Activated CD4-positive, CD25-positive, alpha-beta regulatory T cell (primary cell): Measurements from ENCODE around the gene CCDC68.
"Not testable (repeated sequence)": the region's sequence is repeated elsewhere in the genome, so short reads cannot be mapped to it uniquely, and the experiment has no call there.

Experiments used
- DNase-seq, 4 experiments: peaks; one replicate each; lab custom pipeline; 2025; lab: John Stamatoyannopoulos, UW

CCDC68 gene

GRCh38 chr18:54958704-54959625, at the start of gene CCDC68:
TSS of gene CCDC68 (minus strand) at chr18:54959461. CDS start at chr18:54942791, 16,670 bp downstream.
- no peak for DNase-seq

- DNase-seq: no peak
These were observed 48.3 kb upstream of the CCDC68 start for GRCh38 chr18:55007602-55008001.

- DNase-seq: no peak
These were observed 44.4 kb upstream of the CCDC68 start for GRCh38 chr18:55003695-55004094.

DNA sequence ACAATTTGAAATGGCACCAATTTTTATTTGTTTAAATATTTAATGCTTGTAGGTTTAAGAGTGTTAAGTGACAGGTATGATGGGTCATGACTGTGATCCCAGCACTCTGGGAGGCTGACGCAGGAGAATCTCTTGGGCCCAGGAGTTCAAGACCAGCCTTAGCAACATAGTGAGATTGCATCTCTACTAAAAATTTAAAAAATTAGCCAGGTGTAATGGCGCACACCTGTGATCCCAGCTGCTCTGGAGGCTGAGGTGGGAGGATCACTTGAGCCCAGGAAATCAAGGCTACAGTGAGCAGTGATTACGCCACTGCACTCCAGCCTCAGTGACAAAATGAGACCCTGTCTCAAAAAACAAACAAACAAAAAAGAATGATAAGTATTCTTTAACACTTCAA, 43.0 kb upstream of the CCDC68 start:
- DNase-seq: no peak

GRCh38 chr18:55001394-55002024, 42.2 kb upstream of the CCDC68 start:
- DNase-seq: no peak

- DNase-seq: no peak
These were observed 41.3 kb upstream of the CCDC68 start for GRCh38 chr18:55000529-55000928.

DNA sequence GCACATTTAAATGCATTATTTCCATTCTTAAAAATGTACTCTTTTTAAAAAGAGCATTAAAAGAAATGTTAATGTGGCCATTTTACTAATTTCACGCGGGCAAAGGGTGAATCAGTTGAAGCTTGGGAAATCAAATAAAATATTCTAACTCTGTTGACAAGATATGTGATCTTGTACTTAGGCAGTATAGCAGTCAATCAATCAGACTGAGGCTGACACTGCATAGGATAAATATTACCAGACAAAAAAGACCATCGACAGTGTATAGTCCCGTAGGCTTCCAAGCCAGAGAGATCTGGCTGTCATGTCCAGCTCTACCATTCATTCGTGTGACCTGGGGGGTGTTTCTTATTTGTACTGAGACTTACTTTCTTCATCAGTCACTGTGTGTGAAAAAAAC, 39.8 kb upstream of the CCDC68 start:
- DNase-seq: no peak

- DNase-seq: no peak
These were observed 36.3 kb upstream of the CCDC68 start for GRCh38 chr18:54995421-54996143.

DNA sequence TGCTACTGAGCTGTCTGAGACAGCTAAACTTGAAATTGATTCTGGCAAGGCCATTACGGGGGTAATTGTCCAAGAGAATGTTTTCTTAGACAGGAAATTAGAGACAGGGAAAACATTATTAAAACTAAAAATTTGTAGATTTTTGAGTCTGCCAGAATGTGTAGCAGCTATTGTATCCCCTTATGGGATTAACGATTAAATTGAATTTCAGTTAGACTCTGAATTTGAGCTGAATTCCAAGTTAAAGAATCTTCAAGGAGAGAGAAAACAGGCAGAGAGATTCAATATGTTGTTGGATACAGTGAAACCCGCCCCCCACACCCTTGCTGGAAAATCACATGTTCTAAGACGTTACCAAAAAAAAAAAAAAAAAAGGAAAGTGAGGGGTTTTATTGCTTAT, 32.7 kb upstream of the CCDC68 start:
- DNase-seq: no peak

- DNase-seq: no peak
These were observed 25.6 kb upstream of the CCDC68 start for GRCh38 chr18:54984908-54985307.

DNA sequence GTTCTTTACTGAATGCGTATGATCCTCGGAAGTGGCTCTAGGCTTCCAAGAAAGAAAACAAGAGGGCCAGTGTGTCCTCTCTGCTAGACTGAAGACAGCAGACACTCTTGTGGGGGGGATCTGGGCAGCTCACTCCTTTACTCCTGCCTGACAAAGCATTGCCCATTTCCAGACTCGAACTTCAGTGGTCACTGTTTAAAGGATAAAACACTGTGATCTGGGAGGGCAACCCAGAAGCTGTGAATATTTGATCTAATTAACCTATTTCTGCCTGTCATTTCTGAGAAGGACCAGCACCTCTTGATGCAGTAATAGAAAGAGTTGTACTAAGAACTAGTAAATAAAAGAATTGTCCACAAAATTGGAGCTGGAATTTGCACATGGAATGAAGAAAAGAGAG, 24.5 kb upstream of the CCDC68 start:
- no peak for DNase-seq

GRCh38 chr18:54983041-54983686, 23.9 kb upstream of the CCDC68 start:
- no peak for DNase-seq

DNA sequence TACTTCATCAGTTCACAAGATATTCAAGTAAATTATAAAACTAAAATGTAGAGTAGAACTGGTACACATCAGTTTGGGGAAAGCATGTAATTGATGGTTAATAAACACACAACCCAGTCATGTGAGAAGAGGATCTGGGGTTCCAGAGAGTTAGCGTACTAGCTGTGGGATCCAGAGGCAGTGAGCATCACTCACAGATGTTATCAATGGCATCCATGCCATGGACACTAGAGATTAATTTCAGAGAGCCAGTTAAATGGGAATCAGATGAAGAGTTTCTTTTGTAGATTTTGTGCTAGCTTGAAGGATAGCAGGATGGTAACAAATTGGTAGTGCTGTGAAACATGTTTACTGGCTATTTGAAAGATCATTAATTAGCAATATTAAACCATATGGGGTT, 21.8 kb upstream of the CCDC68 start:
- no peak for DNase-seq

GRCh38 chr18:54975598-54975997, 16.3 kb upstream of the CCDC68 start:
- DNase-seq: no peak

DNA sequence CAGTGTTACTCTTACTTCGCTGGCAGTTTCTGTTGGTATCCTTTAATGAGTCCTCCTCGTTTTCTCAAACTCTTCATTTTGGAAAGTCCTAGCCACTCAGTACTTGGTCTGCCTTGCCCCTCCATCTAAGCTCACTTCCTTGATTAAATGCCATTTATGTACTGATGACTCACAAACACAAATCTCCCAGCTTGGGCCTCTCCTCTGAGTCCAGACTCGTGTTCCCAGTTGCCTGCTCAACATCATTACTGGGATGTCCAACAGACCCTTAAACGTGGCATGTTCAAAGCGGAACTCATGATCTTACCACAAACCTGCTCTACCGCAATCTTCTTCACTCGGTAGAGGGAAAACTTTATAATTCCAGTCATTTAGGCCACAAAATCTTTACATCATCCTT, 13.8 kb upstream of the CCDC68 start:
- no peak for DNase-seq

- no peak for DNase-seq
These were observed 9.5 kb upstream of the CCDC68 start for GRCh38 chr18:54968807-54969206.

DNA sequence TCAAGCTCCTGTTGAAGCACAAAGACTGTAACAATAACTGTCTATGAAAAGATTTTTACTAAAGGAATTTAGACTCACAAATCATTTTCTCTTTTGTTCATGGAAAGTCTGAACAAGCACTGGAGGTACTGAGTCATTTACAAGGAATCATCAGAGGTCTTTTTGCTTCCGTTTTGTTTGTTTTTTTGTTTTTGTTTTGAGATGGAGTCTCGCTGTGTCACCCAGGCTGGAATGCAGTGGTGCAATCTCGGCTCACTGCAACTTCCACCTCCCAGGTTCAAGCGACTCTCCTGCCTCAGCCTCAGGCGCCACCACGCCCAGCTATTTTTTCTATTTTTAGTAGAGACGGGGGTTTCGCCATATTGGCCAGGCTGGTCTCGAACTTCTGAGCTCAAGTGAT, 9.0 kb upstream of the CCDC68 start:
- DNase-seq: not testable (repeated sequence)

DNA sequence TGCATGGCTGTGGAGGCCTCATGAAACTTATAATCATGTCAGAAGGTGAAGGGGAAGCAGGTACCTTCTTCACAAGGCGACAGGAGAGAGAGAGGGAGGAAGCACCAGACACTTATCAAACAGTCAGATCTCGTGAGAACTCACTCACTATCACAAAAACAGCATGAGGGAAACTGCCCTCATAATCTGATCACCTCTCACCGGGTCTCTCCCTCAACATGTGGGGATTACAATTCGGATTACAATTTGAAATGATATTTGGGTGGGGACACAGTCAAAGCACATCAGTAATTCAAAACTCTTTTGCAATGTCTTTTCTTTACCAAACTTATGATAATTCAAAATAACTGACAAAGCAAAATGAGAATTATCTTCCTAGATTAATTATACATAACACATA, 8.5 kb upstream of the CCDC68 start:
- DNase-seq: no peak

DNA sequence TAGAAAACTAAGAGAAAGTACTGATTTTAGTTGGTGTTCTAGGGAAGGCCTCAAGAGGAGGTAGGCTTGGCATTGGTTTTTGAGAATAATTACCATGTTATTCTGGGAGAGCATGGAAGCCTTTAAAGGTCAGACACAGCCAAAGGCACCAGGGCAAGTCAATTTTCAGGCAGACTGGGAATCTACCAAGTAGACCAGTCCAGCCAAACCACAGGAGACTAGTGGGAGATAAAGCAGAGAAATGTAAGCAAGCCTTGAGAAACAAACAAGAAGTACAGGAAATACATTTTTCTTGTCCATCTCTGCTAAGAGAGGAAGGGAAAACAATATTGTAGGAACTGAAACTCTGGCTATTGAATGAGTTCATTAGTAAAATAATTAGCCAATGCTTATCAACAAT, 5.5 kb upstream of the CCDC68 start:
- DNase-seq: no peak

- no peak for DNase-seq
These were observed 3.8 kb upstream of the CCDC68 start for GRCh38 chr18:54962919-54963645.

- DNase-seq: no peak
These were observed 2.6 kb upstream of the CCDC68 start for GRCh38 chr18:54961868-54962267.

DNA sequence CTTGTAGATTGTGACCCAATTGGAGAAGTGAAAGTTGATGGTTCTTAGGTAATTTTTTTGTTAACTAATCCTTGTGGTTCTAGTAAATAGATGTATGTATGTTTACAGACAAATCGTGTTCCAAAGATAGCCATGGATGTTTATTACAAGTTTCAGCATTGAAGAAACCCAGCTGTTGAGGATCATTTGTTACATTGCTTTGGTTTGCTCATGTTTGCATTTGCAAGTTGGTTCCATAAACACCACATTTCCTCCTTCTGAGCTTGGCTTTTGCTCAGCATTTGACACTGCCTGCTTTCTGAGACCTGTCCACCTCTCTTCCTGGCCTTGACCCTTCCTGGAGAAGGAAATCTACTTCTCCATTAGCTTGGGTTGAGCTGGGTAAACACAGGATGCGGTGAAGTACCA, 1.8 kb upstream of the CCDC68 start:
- no peak for DNase-seq
